Activated naive CD8-positive, alpha-beta T cell treated with anti-CD3 and anti-CD28 coated beads, Interleukin-2, amount 10 ng/mL, durations not matched to agents 7 days and 5 days (primary cell): ENCODE results near the gene DNAH10. TPM values are rescaled to one million over a fixed set of nuclear protein-coding genes. Genes with fewer than 3 reads are reported as not detected.
"Not testable (repeated sequence)": the region's sequence is repeated elsewhere in the genome, so short reads cannot be mapped to it uniquely, and the experiment has no call there.

Source experiments
- ATAC-seq: fragments of 150-1000 bp; cut with Tn5 transposase; one replicate; pipeline ENCODE4 v1.10.0; 2021; ENCODE audit warnings: low read depth, moderate library complexity
- POLR2A ChIA-PET: fragments of 350-600 bp; sonication (Branson Sonifier 250); formaldehyde crosslinking; loops from one replicate; lab custom pipeline; 2021; ENCODE audit warnings: antibody characterized with exemption; lab: Charles Lee
- DNase-seq: peaks from one replicate; pipeline ENCODE4 v3.0.0; 2021
- H3K27ac Mint-ChIP-seq: one replicate; pipeline ENCODE4 v1.8.0; 2022; ENCODE audit warnings: mild to moderate bottlenecking, mixed read lengths
- H3K27me3 Mint-ChIP-seq: one replicate; pipeline ENCODE4 v1.8.0; 2022; ENCODE audit warnings: mild to moderate bottlenecking, moderate library complexity, mixed read lengths
- H3K36me3 Mint-ChIP-seq: one replicate; pipeline ENCODE4 v1.8.0; 2021; ENCODE audit warnings: mild to moderate bottlenecking, mixed read lengths
- H3K4me1 Mint-ChIP-seq: one replicate; pipeline ENCODE4 v1.8.0; 2021; ENCODE audit warnings: mixed read lengths
- H3K4me3 Mint-ChIP-seq: one replicate; pipeline ENCODE4 v1.8.0; 2022; ENCODE audit warnings: mild to moderate bottlenecking, moderate library complexity, mixed read lengths
- H3K9me3 Mint-ChIP-seq: one replicate; pipeline ENCODE4 v1.8.0; 2021; ENCODE audit warnings: mixed read lengths
- total RNA-seq, 2 experiments: library from RNA; stranded (reverse); gene quantifications; one replicate each; pipeline ENCODE4 v1.2.3, GENCODE V29; 2021

DNAH10 gene
- total RNA-seq, 2 experiments from 2014 or later: 0.28 to 0.34 TPM

GRCh38 chr12:123782997-123783792 lies 21.1 kb downstream of the DNAH10 start:
- Mint-ChIP-seq H3K4me3 (no peak overlapping the region), H3K27me3 (peaks cover 9% of the 10 kb centered on the region), H3K9me3 (peaks cover 2% of the 10 kb centered on the region), H3K27ac (no peak overlapping the region), H3K4me1 (no peaks in the 10 kb centered on the region), H3K36me3 (no peaks in the 10 kb centered on the region)
- DNase-seq (no peak), ATAC-seq (no peak)
- POLR2A ChIA-PET: no interaction called here

GRCh38 chr12:123787466-123787865 lies 25.4 kb downstream of the DNAH10 start:
- H3K4me3 Mint-ChIP-seq: no peak overlapping the region
- no peak overlapping the region for H3K27ac Mint-ChIP-seq
- no peak for ATAC-seq
- POLR2A ChIA-PET: no interaction called here
- no peak for DNase-seq
- peaks cover 8% of the 10 kb centered on the region for H3K27me3 Mint-ChIP-seq
- no peaks in the 10 kb centered on the region for H3K4me1 Mint-ChIP-seq
- no peaks in the 10 kb centered on the region for H3K36me3 Mint-ChIP-seq
- peaks cover 3% of the 10 kb centered on the region for H3K9me3 Mint-ChIP-seq

- POLR2A ChIA-PET: no interaction called here
- Mint-ChIP-seq H3K4me3 (no peak overlapping the region), H3K27me3 (peaks cover 8% of the 10 kb centered on the region), H3K27ac (no peak overlapping the region), H3K36me3 (no peaks in the 10 kb centered on the region), H3K9me3 (peaks cover 3% of the 10 kb centered on the region), H3K4me1 (no peaks in the 10 kb centered on the region)
- ATAC-seq: no peak
- no peak for DNase-seq
Measured at GRCh38 chr12:123788541-123788940, 26.4 kb downstream of the DNAH10 start.

- POLR2A ChIA-PET, ATAC-seq, H3K4me1 Mint-ChIP-seq, H3K4me3 Mint-ChIP-seq, DNase-seq, H3K27ac Mint-ChIP-seq, H3K9me3 Mint-ChIP-seq, H3K27me3 Mint-ChIP-seq, H3K36me3 Mint-ChIP-seq: not testable (repeated sequence)
Measured at GRCh38 chr12:123789422-123789821, 27.3 kb downstream of the DNAH10 start.

- ATAC-seq: no peak
- no peak for DNase-seq
- no peak overlapping the region for H3K27ac Mint-ChIP-seq
- H3K4me3 Mint-ChIP-seq: no peak overlapping the region
- no peaks in the 10 kb centered on the region for H3K36me3 Mint-ChIP-seq
- H3K27me3 Mint-ChIP-seq: peaks cover 4% of the 10 kb centered on the region
- peaks cover 3% of the 10 kb centered on the region for H3K9me3 Mint-ChIP-seq
- POLR2A ChIA-PET: interaction anchor here (0.5 kb wide), 1 partner anchor 107 kb away, joined by 4 read pairs; no protein-coding TSS in a partner anchor
- H3K4me1 Mint-ChIP-seq: no peaks in the 10 kb centered on the region
Measured at GRCh38 chr12:123790905-123791467, 28.9 kb downstream of the DNAH10 start.

GRCh38 chr12:123794027-123794426 lies 31.9 kb downstream of the DNAH10 start:
- Mint-ChIP-seq H3K9me3 (peaks cover 3% of the 10 kb centered on the region), H3K27me3 (peaks cover 6% of the 10 kb centered on the region), H3K36me3 (no peaks in the 10 kb centered on the region), H3K4me1 (no peaks in the 10 kb centered on the region), H3K4me3 (no peak overlapping the region), H3K27ac (no peak overlapping the region)
- DNase-seq (no peak), ATAC-seq (no peak)
- POLR2A ChIA-PET: no interaction called here

- Mint-ChIP-seq H3K36me3 (no peaks in the 10 kb centered on the region), H3K4me1 (no peaks in the 10 kb centered on the region), H3K27ac (no peak overlapping the region), H3K27me3 (peaks cover 5% of the 10 kb centered on the region), H3K4me3 (no peak overlapping the region), H3K9me3 (no peaks in the 10 kb centered on the region)
- ATAC-seq: no peak
- no peak for DNase-seq
- POLR2A ChIA-PET: no interaction called here
Measured at GRCh38 chr12:123798518-123798917, 36.4 kb downstream of the DNAH10 start.

- no peak for ATAC-seq
- peaks cover 5% of the 10 kb centered on the region for H3K27me3 Mint-ChIP-seq
- no peak overlapping the region for H3K27ac Mint-ChIP-seq
- no peak overlapping the region for H3K4me3 Mint-ChIP-seq
- H3K9me3 Mint-ChIP-seq: no peaks in the 10 kb centered on the region
- H3K36me3 Mint-ChIP-seq: no peaks in the 10 kb centered on the region
- DNase-seq: no peak
- no peaks in the 10 kb centered on the region for H3K4me1 Mint-ChIP-seq
- POLR2A ChIA-PET: no interaction called here
Measured at GRCh38 chr12:123799227-123799626, 37.1 kb downstream of the DNAH10 start.

- H3K4me1 Mint-ChIP-seq: no peaks in the 10 kb centered on the region
- POLR2A ChIA-PET: no interaction called here
- H3K36me3 Mint-ChIP-seq: no peaks in the 10 kb centered on the region
- no peak overlapping the region for H3K27ac Mint-ChIP-seq
- H3K9me3 Mint-ChIP-seq: no peaks in the 10 kb centered on the region
- DNase-seq (no peak), ATAC-seq (no peak)
- H3K27me3 Mint-ChIP-seq: peaks cover 8% of the 10 kb centered on the region
- H3K4me3 Mint-ChIP-seq: no peak overlapping the region
Measured at GRCh38 chr12:123801573-123802178, 39.6 kb downstream of the DNAH10 start.

GRCh38 chr12:123805173-123805572 lies 43.1 kb downstream of the DNAH10 start:
- Mint-ChIP-seq H3K9me3 (no peaks in the 10 kb centered on the region), H3K36me3 (no peaks in the 10 kb centered on the region), H3K27me3 (peaks cover 21% of the 10 kb centered on the region), H3K4me3 (no peak overlapping the region), H3K4me1 (no peaks in the 10 kb centered on the region), H3K27ac (no peak overlapping the region)
- POLR2A ChIA-PET: no interaction called here
- no peak for DNase-seq
- ATAC-seq: no peak

GRCh38 chr12:123807002-123807401 lies 44.9 kb downstream of the DNAH10 start:
- POLR2A ChIA-PET: no interaction called here
- H3K4me3 Mint-ChIP-seq: no peak overlapping the region
- no peaks in the 10 kb centered on the region for H3K4me1 Mint-ChIP-seq
- peaks cover 21% of the 10 kb centered on the region for H3K27me3 Mint-ChIP-seq
- DNase-seq: no peak
- no peaks in the 10 kb centered on the region for H3K9me3 Mint-ChIP-seq
- ATAC-seq: no peak
- no peak overlapping the region for H3K27ac Mint-ChIP-seq
- H3K36me3 Mint-ChIP-seq: no peaks in the 10 kb centered on the region

GRCh38 chr12:123807670-123808069 lies 45.6 kb downstream of the DNAH10 start:
- no peaks in the 10 kb centered on the region for H3K4me1 Mint-ChIP-seq
- no peaks in the 10 kb centered on the region for H3K9me3 Mint-ChIP-seq
- POLR2A ChIA-PET: no interaction called here
- DNase-seq (no peak), ATAC-seq (no peak)
- H3K4me3 Mint-ChIP-seq: no peak overlapping the region
- peaks cover 18% of the 10 kb centered on the region for H3K27me3 Mint-ChIP-seq
- H3K27ac Mint-ChIP-seq: no peak overlapping the region
- H3K36me3 Mint-ChIP-seq: no peaks in the 10 kb centered on the region

GRCh38 chr12:123808167-123808566 lies 46.1 kb downstream of the DNAH10 start:
- POLR2A ChIA-PET: no interaction called here
- H3K4me3 Mint-ChIP-seq: no peak overlapping the region
- peaks cover 18% of the 10 kb centered on the region for H3K27me3 Mint-ChIP-seq
- H3K27ac Mint-ChIP-seq: no peak overlapping the region
- no peak for ATAC-seq
- H3K36me3 Mint-ChIP-seq: no peaks in the 10 kb centered on the region
- no peaks in the 10 kb centered on the region for H3K9me3 Mint-ChIP-seq
- no peak for DNase-seq
- H3K4me1 Mint-ChIP-seq: no peaks in the 10 kb centered on the region

GRCh38 chr12:123813349-123813748 lies 51.2 kb downstream of the DNAH10 start:
- no peak for DNase-seq
- Mint-ChIP-seq H3K9me3 (peaks cover 9% of the 10 kb centered on the region), H3K4me3 (no peak overlapping the region), H3K36me3 (peaks cover 2% of the 10 kb centered on the region), H3K27me3 (peaks cover 6% of the 10 kb centered on the region), H3K27ac (no peak overlapping the region), H3K4me1 (no peaks in the 10 kb centered on the region)
- POLR2A ChIA-PET: no interaction called here
- no peak for ATAC-seq
